PFSK-1 (cell line): ENCODE results near the gene KIAA0825.

ENCODE experiments used
- FOXP2 ChIP-seq: optimal IDR thresholded peaks from 2 replicates; pipeline ENCODE3; 2011; ENCODE audit warnings: borderline replicate concordance, control low read depth, inconsistent platforms; ENCODE audit not compliant: insufficient read depth; ENCODE audit errors: extremely low read length, extremely low read depth
- POLR2AphosphoS5 ChIP-seq: IDR thresholded peaks from 2 replicates; pipeline ENCODE4 v1.6.1; 2012; ENCODE audit warnings: low read depth, mild to moderate bottlenecking, control low read depth, low read length, moderate library complexity
- REST ChIP-seq, 2 experiments: IDR thresholded peaks; 2 replicates each; pipeline versions ENCODE4 v1.6.1 to v1.8.0; 2011 to 2012; ENCODE audit warnings: low read depth in 2 of 2, low read length in 2 of 2, control low read depth in 1 of 2, inconsistent platforms in 1 of 2, mild to moderate bottlenecking in 1 of 2, moderate library complexity in 1 of 2; ENCODE audit not compliant: insufficient read depth in 1 of 2
- SIN3A ChIP-seq: IDR thresholded peaks from 2 replicates; pipeline ENCODE4 v1.6.1; 2012; ENCODE audit warnings: mild to moderate bottlenecking, low read length, moderate library complexity, borderline replicate concordance; ENCODE audit not compliant: insufficient read depth
- TAF1 ChIP-seq: IDR thresholded peaks from 2 replicates; pipeline ENCODE4 v1.6.1; 2012; ENCODE audit warnings: low read length, control low read depth, borderline replicate concordance; ENCODE audit not compliant: insufficient read depth

- TF ChIP-seq POLR2AphosphoS5, result no peak
- no peak for TF ChIP-seq REST (IDR thresholded peaks at IDR 0.05; ENCODE audit: insufficient read depth in 1 of 2, low read depth in 2 of 2, low read length in 2 of 2)
- TF ChIP-seq SIN3A, result no peak
- no peak for TF ChIP-seq TAF1
- no peak for TF ChIP-seq FOXP2
Measured at GRCh38 chr5:94191604-94192003, 426.8 kb downstream of the KIAA0825 start.
